GM12872 (cell line): ENCODE results near the gene TAF1A.

Experiments used
- TF ChIP-seq, protein P1 (sequence below): IDR thresholded peaks from 3 replicates; pipeline ENCODE4 v1.5.1; 2011; ENCODE audit warnings: low read depth, mild to moderate bottlenecking, low read length, moderate library complexity; ENCODE audit not compliant: insufficient read depth

The TAF1A gene

DNA sequence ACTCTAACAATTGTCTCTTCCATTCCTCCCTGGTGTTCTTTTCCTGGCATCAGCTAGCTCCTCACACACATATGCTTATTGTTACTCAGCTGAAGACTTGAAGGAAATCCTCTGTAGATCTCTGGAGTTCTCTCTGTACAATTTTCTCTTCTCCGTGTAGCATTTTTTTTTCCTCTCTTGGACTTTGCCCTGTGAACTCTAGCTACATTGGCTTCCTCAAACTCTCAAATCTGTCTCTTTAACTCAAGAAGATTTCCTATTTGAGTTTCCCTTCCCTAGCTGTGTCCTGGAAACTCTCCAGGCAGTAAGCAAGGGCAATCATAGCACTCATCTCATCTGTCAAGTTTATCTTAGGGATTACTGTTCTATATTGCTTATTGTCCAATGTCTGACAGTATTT lies 23.9 kb upstream of the TAF1A start:
- TF ChIP-seq, protein P1, sequence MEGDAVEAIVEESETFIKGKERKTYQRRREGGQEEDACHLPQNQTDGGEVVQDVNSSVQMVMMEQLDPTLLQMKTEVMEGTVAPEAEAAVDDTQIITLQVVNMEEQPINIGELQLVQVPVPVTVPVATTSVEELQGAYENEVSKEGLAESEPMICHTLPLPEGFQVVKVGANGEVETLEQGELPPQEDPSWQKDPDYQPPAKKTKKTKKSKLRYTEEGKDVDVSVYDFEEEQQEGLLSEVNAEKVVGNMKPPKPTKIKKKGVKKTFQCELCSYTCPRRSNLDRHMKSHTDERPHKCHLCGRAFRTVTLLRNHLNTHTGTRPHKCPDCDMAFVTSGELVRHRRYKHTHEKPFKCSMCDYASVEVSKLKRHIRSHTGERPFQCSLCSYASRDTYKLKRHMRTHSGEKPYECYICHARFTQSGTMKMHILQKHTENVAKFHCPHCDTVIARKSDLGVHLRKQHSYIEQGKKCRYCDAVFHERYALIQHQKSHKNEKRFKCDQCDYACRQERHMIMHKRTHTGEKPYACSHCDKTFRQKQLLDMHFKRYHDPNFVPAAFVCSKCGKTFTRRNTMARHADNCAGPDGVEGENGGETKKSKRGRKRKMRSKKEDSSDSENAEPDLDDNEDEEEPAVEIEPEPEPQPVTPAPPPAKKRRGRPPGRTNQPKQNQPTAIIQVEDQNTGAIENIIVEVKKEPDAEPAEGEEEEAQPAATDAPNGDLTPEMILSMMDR = no peak

DNA sequence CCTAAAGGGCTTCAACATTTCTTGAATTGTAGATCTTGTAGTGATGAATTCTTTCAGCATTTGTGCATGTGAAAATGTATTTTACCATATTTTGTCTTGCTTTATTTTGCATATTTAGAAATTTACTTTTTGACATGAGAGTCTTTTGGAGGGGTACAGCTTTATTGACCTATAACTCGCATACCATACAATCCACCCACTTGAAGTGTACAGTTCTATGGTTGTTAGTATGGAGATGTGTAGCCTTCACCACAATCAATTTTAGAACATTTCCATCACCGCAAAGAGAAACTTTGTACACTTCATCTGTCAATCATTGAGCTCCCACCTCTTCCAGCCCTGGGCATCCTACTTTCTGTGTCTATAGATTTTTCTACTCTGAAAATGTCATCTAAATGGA lies 21.0 kb upstream of the TAF1A start:
- TF ChIP-seq, protein P1 = no peak

DNA sequence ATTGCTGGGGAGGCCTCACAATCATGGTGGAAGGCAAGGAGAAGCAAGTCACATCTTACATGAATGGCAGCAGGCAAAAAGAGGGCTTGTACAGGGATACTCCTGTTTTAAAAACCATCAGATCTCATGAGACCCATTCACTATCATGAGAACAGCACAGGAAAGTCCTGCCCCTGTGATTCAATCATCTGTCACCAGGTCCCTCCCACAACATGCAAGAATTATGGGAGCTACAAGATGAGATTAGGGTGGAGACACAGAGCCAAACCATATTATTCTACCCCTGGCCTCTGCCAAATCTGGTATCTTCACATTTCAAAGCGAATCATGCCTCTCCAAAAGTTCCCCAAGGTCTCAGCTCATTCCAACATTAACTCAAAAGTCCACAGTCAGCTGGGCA lies 17.0 kb upstream of the TAF1A start:
- TF ChIP-seq, protein P1 = no peak

DNA sequence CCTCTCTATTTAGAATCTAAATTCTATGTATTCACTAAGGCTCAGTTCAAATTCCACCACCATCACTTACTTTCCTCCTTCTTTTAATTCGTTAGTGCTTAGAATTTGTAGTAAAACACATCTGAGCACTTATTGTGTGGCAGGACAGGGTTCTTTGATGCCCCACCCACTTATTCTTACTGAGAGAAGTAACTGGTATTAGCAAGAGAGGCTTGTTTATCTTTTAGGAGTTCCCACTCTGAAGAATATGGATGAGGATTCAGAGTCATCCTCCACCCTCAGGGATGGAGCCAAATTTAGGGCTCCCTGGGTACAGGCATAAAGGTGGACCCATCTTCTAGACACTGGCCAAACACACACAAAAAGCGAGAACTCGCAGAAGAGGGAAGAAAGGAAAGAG lies 11.5 kb upstream of the TAF1A start:
- TF ChIP-seq, protein P1 = no peak

DNA sequence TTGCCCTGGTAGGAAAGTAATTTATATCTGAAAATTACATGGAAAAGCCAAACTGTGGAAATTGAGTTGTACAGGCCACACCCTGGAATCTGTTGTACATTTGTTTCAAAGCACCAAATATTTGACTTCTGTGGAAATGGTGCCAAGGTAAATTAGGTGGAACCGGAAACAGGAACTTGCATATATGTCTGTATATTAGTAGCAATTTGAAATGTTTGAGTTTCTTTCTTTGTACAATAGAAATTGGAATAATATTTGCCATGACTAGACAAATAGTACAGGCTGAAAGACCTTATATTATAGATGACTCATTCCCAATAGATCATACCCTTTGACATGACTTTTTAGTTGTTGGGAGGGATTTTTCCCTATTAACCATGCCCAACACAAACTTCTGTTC lies 10.5 kb upstream of the TAF1A start:
- TF ChIP-seq, protein P1 = no peak

DNA sequence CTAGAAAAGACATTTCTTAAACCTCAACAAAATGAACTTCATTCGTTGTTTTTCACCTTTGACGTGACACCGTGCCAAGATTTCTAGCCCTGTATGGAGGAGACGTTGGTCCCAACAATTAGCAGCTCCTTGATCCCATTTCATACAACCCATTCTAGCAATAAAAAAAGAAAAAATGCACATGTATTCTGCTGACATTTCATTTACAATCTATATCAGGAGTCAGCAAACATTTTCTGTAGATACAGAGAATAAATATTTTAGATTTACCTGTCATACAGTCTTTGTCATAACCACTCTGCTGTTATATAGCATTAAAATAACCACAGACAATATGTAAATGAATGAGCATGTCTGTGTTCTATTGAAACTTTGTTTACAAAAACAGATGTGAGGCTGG lies 7.0 kb upstream of the TAF1A start:
- TF ChIP-seq, protein P1 = no peak

DNA sequence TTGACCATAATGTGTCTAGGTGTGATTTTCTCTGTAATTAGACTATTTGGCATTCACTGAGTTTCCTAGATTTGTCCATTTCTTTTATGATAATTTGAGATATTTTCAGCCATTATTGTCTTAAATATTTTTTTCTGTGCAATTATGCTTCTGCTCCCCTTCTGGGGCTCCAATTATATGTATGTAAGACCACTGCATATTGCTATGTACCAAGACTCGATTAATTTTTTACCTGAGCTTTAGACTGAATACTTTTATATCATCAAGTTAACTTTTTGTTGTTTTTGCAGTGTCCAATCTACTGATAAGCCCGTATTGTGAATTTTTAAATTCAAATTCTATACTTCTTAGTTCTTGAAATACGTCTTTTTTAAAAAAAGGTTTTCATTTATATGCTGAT lies 5.1 kb upstream of the TAF1A start:
- TF ChIP-seq, protein P1 = no peak

DNA sequence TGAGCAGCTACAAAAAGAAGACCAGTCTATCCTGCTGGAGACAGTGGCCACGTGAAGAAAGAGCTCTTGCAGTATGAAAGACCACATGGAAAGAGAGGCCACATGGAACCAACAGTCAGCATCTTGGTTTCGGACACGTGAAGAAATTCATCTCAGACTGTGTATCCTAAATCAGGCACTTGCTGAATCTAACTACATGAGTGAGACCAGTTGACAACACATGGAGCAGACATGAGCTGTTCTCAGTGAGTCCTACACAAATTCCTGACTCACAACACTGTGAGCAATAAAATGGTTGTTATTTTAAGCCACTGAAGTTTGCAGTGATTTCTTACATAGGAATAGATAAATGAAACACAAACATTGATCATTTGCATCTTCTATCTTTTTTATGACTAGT lies 2.4 kb upstream of the TAF1A start:
- TF ChIP-seq, protein P1 = no peak
